RPMI7951 (cell line): Measurements from ENCODE around the gene AP4M1. TPM values are rescaled to one million over a fixed set of nuclear protein-coding genes. Genes with fewer than 3 reads are reported as not detected.

ENCODE experiments used
- DNase-seq: peaks from one replicate; pipeline ENCODE4 v3.0.0-alpha.2; 2012; ENCODE audit warnings: low read depth
- total RNA-seq: library from RNA; depleted of rRNA; stranded (reverse); fragments of >200 nt; shearing (Covaris generic); gene quantifications from 2 replicates; pipeline ENCODE4 v1.2.3, GENCODE V29; 2014; rRNA removed

The AP4M1 gene
- total RNA-seq, 1 experiment from 2014 or later: 22.6 TPM

DNA sequence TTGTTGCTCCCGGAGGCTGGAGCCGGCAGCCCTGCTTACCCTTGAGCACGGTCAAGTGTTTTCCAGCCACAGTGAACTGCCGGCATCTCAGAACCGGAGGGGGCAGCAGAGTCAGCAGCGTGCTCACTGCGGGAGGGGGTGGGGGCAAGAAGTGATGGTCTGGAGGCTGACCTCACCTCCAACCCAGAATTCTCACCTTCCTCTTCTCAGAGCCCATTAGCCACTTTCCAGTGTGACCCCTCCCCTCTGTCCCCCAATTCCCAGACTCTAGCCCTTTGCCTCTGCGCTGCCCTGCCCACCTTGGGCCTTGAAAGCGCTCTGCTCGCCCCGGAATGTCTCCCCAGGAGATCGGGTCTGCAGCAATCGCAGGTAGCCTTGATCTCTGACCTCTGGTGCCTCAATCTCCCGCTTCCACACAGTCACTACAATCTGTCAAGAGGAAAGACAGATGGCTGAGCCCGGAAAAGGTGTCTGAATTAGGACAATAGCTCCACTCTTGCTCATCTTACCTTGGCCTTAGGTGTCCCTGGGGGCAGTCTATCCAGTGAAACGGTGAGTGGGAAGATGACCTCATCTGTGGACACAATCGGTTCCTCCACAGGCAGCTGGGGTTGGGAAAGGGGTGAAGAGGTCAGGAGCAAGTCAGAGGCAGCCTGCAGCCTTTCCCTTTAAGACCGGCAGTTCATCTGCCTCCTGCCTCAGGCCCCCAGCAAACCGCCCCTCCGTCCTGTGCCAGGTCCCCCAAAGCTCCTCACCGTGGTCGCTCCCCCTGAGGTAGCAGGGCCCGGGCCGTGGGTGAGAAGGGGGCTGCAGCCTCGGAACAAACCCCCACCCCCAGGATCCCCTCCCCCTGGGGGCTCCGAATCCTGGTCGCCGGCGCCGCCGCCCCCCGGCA, 56.1 kb downstream of the AP4M1 start:
- peak; percentile 54 for DNase-seq

Other genes starting within 250 kb of the AP4M1 start
- 0.39 TPM in 1 of 2 replicates, not detected in the other for gene OR2AE1, start 224.6 kb upstream of the AP4M1 start, total RNA-seq
- 19.1 and 19.4 TPM in 2 replicates for gene TRIM4, start 182.1 kb upstream of the AP4M1 start, total RNA-seq
- 0.12 TPM in 1 of 2 replicates, not detected in the other for gene GJC3, start 172.0 kb upstream of the AP4M1 start, total RNA-seq
- 2.1 and 2.2 TPM in 2 replicates for gene AZGP1, start 125.6 kb upstream of the AP4M1 start, total RNA-seq
- gene ZKSCAN1, start 86.0 kb upstream of the AP4M1 start, total RNA-seq: 10.2 and 10.7 TPM in 2 replicates
- gene ZSCAN21, start 51.9 kb upstream of the AP4M1 start, total RNA-seq: 13.5 and 15.4 TPM in 2 replicates
- 22.6 and 25.1 TPM in 2 replicates for gene ZNF3, start 19.9 kb upstream of the AP4M1 start, total RNA-seq
- gene COPS6, start 12.7 kb upstream of the AP4M1 start, total RNA-seq: 63.6 and 83.4 TPM in 2 replicates
- gene MCM7, start 246 bp upstream of the AP4M1 start, total RNA-seq: 216 and 221 TPM in 2 replicates
- gene TAF6, start 17.7 kb downstream of the AP4M1 start, total RNA-seq: 66.7 and 80.4 TPM in 2 replicates
- 32.6 and 34.7 TPM in 2 replicates for gene CNPY4, start 18.0 kb downstream of the AP4M1 start, total RNA-seq
- 1.6 and 4.8 TPM in 2 replicates for gene MBLAC1, start 25.3 kb downstream of the AP4M1 start, total RNA-seq
- 221 and 278 TPM in 2 replicates for gene LAMTOR4, start 47.3 kb downstream of the AP4M1 start, total RNA-seq
- 5.8 and 8.1 TPM in 2 replicates for gene TRAPPC14, start 57.1 kb downstream of the AP4M1 start, total RNA-seq
- gene GAL3ST4, start 67.0 kb downstream of the AP4M1 start, total RNA-seq: 10.0 and 10.2 TPM in 2 replicates
- gene GPC2, start 75.7 kb downstream of the AP4M1 start, total RNA-seq: 2.5 and 5.7 TPM in 2 replicates
- gene STAG3, start 76.3 kb downstream of the AP4M1 start, total RNA-seq: 2.5 and 3.8 TPM in 2 replicates
- gene PVRIG, start 118.3 kb downstream of the AP4M1 start, total RNA-seq: not detected in 2 replicates
- not detected in 2 replicates for gene SPDYE3, start 206.1 kb downstream of the AP4M1 start, total RNA-seq